Muscle of back (tissue), 11 donors: ENCODE results near the gene LY86. TPM values are rescaled to one million over a fixed set of nuclear protein-coding genes. Genes with fewer than 3 reads are reported as not detected.

Experiments
- DNase-seq, 3 donors: peaks; one replicate each; pipeline versions ENCODE4 v3.0.0 to v3.0.0-alpha.2; 2013
- polyA plus RNA-seq, 10 donors: library from polyadenylated mRNA; unstranded; fragments of 120-200 nt; gene quantifications; one replicate each; pipeline ENCODE4 v1.2.1, GENCODE V29; 2013; ENCODE audit not compliant: insufficient read length in 10 of 10

LY86 gene
- polyA plus RNA-seq, 10 donors, result 1.5 to 4.3 (median 2.2) TPM

GRCh38 chr6:6701864-6702263 is 113.3 kb downstream of the LY86 start:
- peak in 1 of 3 donors; percentile 56 for DNase-seq

GRCh38 chr6:6703699-6704098 is 115.2 kb downstream of the LY86 start:
- DNase-seq, result no peak
